ENCODE data around the gene PKD2L2.
"Not testable (repeated sequence)": the region's sequence is repeated elsewhere in the genome, so short reads cannot be mapped to it uniquely, and the experiment has no call there.

Gene PKD2L2

DNA sequence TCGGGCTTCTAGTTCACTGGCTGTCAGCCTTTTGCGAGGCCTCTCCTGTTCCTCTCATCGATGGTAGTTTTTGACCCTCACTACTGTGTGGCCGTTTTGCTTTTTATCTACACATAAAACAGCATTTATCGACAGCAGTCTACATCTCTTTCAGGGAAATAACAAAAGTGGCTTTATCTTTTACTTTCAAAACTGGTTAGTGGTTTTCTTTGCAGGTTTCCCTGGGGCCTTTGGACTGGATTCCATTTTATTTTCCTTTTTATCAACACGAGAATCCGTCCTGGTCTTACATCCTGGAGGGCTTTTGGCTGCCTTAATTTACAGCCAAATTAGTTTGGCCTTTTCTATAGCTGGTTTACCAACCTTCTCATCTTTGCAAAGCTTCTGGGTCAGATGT, 793 bp upstream of the PKD2L2 start:
- DNase-seq (ENCODE audit: low read depth): no peak

- DNase-seq (ENCODE audit: low read depth): no peak
Measured at GRCh38 chr5:137890845-137891244, 1.6 kb downstream of the PKD2L2 start.

DNA sequence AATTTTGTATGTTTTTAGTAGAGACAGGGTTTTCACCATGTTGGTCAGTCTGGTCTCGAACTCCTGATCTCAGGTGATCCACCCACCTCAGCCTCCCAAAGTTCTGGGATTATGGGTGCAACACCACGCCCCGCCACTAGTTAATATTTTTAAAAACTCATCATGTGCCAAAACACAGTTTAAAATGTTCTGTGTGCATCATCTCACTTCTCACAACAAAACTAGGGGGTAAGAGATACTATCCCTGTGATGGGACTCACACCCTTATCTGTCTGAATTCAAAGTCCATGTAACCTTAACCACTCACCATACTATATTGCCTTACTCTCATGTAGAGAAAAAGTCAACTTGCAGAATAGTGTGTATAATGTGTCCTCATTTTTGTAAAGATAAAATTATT, 2.6 kb downstream of the PKD2L2 start:
- DNase-seq (ENCODE audit: low read depth): no peak

- DNase-seq (ENCODE audit: low read depth): no peak
Measured at GRCh38 chr5:137894586-137894985, 5.3 kb downstream of the PKD2L2 start.

DNA sequence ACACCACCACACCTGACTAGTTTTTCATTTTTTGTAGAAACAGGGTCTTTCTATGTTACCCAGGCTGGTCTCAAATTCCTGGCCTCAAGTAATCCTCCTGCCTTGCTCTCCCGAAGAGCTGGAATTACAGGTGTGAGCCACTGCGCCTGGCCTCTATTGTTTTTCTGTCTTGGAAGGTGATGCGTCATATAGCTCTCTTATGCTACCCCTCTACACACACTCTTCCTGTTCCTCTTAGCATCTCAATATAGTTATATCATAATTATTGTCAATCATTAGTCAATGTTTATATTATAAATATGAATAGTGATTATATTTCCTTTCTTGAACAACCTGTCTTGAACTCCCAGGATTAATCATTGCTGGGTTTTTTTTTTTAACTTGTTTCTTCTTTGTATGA, 7.3 kb downstream of the PKD2L2 start:
- DNase-seq (ENCODE audit: low read depth): no peak

- DNase-seq (ENCODE audit: low read depth): no peak
Measured at GRCh38 chr5:137899493-137899892, 10.2 kb downstream of the PKD2L2 start.

GRCh38 chr5:137901011-137901817, 12.0 kb downstream of the PKD2L2 start:
- no peak for DNase-seq (ENCODE audit: low read depth)

GRCh38 chr5:137902408-137903133, 13.3 kb downstream of the PKD2L2 start:
- no peak for DNase-seq (ENCODE audit: low read depth)

- DNase-seq (ENCODE audit: low read depth): no peak
Measured at GRCh38 chr5:137914758-137915157, 25.5 kb downstream of the PKD2L2 start.

GRCh38 chr5:137916923-137917322, 27.7 kb downstream of the PKD2L2 start:
- DNase-seq (ENCODE audit: low read depth): no peak

DNA sequence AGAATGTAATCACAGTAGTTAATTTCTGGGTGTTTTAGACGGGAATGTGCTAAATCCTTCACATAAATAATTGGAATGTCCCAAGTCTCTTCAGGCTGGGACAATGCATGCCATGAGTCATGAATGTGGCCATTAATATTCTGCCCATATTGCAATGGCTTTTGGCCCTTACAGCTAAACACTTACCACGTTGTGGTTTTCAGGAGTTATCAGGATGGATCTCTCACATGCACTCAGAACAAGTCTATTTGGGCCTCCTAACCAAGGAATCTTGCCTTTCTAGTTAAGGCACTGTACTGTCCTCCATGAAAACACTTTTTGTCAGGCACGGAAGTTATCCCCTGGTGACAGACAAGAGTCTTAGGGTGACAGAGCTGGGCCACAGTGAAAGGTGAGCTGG, 32.7 kb downstream of the PKD2L2 start:
- no peak for DNase-seq (ENCODE audit: low read depth)

- no peak for DNase-seq (ENCODE audit: low read depth)
Measured at GRCh38 chr5:137923856-137924255, 34.6 kb downstream of the PKD2L2 start.

DNA sequence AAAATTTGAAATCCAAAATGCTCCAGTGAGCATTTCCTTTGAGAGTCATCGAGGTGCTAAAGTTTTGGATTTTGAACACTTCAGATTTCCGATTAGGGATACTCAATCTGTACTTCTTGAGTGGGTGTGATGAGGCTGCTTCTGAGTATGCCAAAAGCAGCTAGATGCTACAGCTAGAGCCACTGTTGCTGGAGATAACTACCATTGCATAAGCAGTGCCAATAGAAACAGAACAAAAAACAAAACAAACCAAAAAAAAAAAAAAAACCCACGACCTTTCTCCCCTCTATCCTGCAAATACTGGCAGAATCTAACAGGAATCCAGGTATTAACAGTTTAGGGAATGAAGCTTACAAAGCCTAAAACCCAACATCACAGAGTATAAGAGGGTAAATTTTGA, 43.5 kb downstream of the PKD2L2 start:
- no peak for DNase-seq (ENCODE audit: low read depth)

GRCh38 chr5:137933491-137933911, 44.2 kb downstream of the PKD2L2 start:
- DNase-seq (ENCODE audit: low read depth): no peak

DNA sequence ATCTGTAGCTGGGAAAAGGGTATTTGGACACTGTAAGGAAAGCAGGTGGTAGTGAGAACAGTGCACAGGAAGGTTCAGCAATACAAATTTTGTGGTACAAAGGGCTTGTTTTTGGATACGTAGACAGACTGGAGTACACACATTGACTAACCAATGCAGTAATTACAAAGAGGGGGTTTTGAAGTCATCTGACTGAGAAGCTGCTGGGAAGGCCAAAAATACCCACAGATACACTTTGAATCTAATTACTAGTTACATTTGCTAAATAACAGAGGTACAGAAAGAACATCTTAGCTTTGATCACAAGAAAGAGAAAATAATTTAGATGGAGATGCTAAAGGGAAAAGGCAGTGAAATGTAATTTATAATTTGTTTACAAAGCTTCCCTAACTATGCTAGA, 45.9 kb downstream of the PKD2L2 start:
- no peak for DNase-seq (ENCODE audit: low read depth)

GRCh38 chr5:137935694-137936093, 46.4 kb downstream of the PKD2L2 start:
- no peak for DNase-seq (ENCODE audit: low read depth)

DNA sequence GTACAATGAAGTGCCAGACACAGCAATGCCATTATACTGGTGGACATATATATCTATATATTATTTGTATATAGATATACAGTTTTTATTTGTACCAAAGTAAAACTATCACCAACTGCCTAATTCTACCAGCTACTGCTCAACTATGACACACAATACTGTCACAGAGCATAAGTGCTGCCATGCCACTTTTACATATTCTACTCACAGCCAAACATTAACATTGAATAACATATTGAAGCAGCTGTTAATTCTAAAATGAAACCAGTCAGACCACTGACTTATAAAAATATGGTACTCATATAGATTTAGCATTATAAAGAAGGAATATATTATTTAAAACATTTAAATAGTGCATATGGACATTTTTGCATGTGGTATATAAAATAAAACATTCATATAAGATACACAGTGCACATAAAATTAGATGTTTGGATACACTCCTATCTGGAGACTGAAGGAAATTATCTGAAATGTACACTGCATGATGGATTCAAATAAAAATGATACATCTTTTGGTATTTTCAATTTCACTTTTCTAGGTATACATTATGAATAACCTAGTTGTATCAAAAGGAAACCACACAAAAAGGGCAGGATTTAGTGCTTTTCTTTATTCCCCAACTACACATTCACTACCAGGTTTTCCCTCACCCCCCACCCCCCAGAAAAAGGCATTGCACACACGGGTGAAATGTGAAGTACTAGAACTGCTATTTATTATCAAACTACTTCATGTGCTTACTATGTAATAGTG, 48.9 kb downstream of the PKD2L2 start:
- DNase-seq (ENCODE audit: low read depth): no peak

- DNase-seq (ENCODE audit: low read depth): no peak
Measured at GRCh38 chr5:137938751-137939143, 49.5 kb downstream of the PKD2L2 start.

- no peak for DNase-seq (ENCODE audit: low read depth)
Measured at GRCh38 chr5:137939331-137939730, 50.1 kb downstream of the PKD2L2 start.

GRCh38 chr5:137944280-137944679, 55.0 kb downstream of the PKD2L2 start:
- not testable (repeated sequence) for DNase-seq (ENCODE audit: low read depth)

- no peak for DNase-seq (ENCODE audit: low read depth)
Measured at GRCh38 chr5:137945825-137946224, 56.6 kb downstream of the PKD2L2 start.

- DNase-seq (ENCODE audit: low read depth): peak; percentile 0
Measured at GRCh38 chr5:137954131-137954879, 65.0 kb downstream of the PKD2L2 start.
